ENCODE data around the gene HCK. TPM values are rescaled to one million over a fixed set of nuclear protein-coding genes. Genes with fewer than 3 reads are reported as not detected.

Gene HCK
- total RNA-seq, 1 experiment from 2014 or later: not detected

- Histone ChIP-seq H3K4me3 (ENCODE audit: low read length) (no peak overlapping the region), H3K4me1 (ENCODE audit: insufficient read depth, low read length) (no peaks in the 10 kb centered on the region), H3F3A (ENCODE audit: low read length, unreplicated experiment) (no peaks in the 10 kb centered on the region), H3K9me3 (ENCODE audit: low read length) (no peaks in the 10 kb centered on the region), H3K27me3 (ENCODE audit: low read length) (peaks cover 22% of the 10 kb centered on the region), H3K79me2 (ENCODE audit: low read length) (no peaks in the 10 kb centered on the region), H2AFZ (ENCODE audit: low read length) (no peak overlapping the region), H3K4me2 (ENCODE audit: low read length) (no peak overlapping the region), H3K9ac (ENCODE audit: low read length) (no peak overlapping the region), H3K9me2 (replicated peaks; ENCODE audit: low read length) (no peaks in the 10 kb centered on the region), H3K36me3 (ENCODE audit: low read depth, low read length) (no peaks in the 10 kb centered on the region), H3K27ac (ENCODE audit: low read length) (no peak overlapping the region), H4K20me1 (ENCODE audit: low read length) (no peaks in the 10 kb centered on the region)
- no TSS peak for BruUV-seq (replicated peaks)
- ChIA-PET CTCF (interaction anchor here (0.5 to 0.6 kb wide), 2 partner anchors 7 to 23 kb away, joined by 3 to 4 read pairs; no protein-coding TSS in a partner anchor), POLR2A (ENCODE audit: unreplicated experiment) (no interaction called here)
- intact Hi-C loops (cut with micrococcal nuclease): no loop called here
- no peak for DNase-seq
- peak; percentile 48; the same call in 1 of the 2 replicates for ATAC-seq
- TF ChIP-seq CTCF (conservative IDR thresholded peaks at IDR 0.05; ENCODE audit: low read depth, low read length): no peak
- TF ChIP-seq EZH2phosphoT487 (IDR thresholded peaks at IDR 0.05; ENCODE audit: borderline replicate concordance, low read length): no peak
- no peak for TF ChIP-seq EZH2 (IDR thresholded peaks at IDR 0.05; ENCODE audit: low read length, unreplicated experiment)
These were observed 44.0 kb upstream of the HCK start for GRCh38 chr20:32007787-32008616.

- Histone ChIP-seq H3F3A (ENCODE audit: low read length, unreplicated experiment) (no peaks in the 10 kb centered on the region), H3K36me3 (ENCODE audit: low read depth, low read length) (no peaks in the 10 kb centered on the region), H3K79me2 (ENCODE audit: low read length) (no peaks in the 10 kb centered on the region), H4K20me1 (ENCODE audit: low read length) (no peaks in the 10 kb centered on the region), H3K9ac (ENCODE audit: low read length) (no peak overlapping the region), H3K9me2 (replicated peaks; ENCODE audit: low read length) (no peaks in the 10 kb centered on the region), H3K27me3 (ENCODE audit: low read length) (peaks cover 22% of the 10 kb centered on the region), H3K4me2 (ENCODE audit: low read length) (no peak overlapping the region), H3K9me3 (ENCODE audit: low read length) (no peaks in the 10 kb centered on the region), H2AFZ (ENCODE audit: low read length) (no peak overlapping the region), H3K4me3 (ENCODE audit: low read length) (no peak overlapping the region), H3K4me1 (ENCODE audit: insufficient read depth, low read length) (no peaks in the 10 kb centered on the region), H3K27ac (ENCODE audit: low read length) (no peak overlapping the region)
- ChIA-PET CTCF (no interaction called here), POLR2A (ENCODE audit: unreplicated experiment) (no interaction called here)
- intact Hi-C loops (cut with micrococcal nuclease): no loop called here
- DNase-seq (no peak), ATAC-seq (no peak)
- TF ChIP-seq EZH2phosphoT487 (IDR thresholded peaks at IDR 0.05; ENCODE audit: borderline replicate concordance, low read length) (no peak), EZH2 (IDR thresholded peaks at IDR 0.05; ENCODE audit: low read length, unreplicated experiment) (no peak), CTCF (conservative IDR thresholded peaks at IDR 0.05; ENCODE audit: low read depth, low read length) (no peak)
- BruUV-seq (replicated peaks): no TSS peak
These were observed 42.5 kb upstream of the HCK start for GRCh38 chr20:32009564-32009963.

- no peak within 1 kb of the TSS for H3K4me2 ChIP-seq (ENCODE audit: low read length)
- no TSS peak for BruUV-seq (replicated peaks)
- H3K27ac ChIP-seq (ENCODE audit: low read length): no peak within 1 kb of the TSS
- no peaks in the 10 kb centered on the region for H3K9me3 ChIP-seq (ENCODE audit: low read length)
- H3K4me1 ChIP-seq (ENCODE audit: insufficient read depth, low read length): no peaks in the 10 kb centered on the region
- H3K79me2 ChIP-seq (ENCODE audit: low read length): no peaks in the 10 kb centered on the region
- ATAC-seq (no peak), DNase-seq (no peak)
- peaks cover 27% of the 10 kb centered on the region for H3K27me3 ChIP-seq (ENCODE audit: low read length)
- H3K9me2 ChIP-seq (replicated peaks; ENCODE audit: low read length): no peaks in the 10 kb centered on the region
- TF ChIP-seq EZH2 (IDR thresholded peaks at IDR 0.05; ENCODE audit: low read length, unreplicated experiment) (no peak), CTCF (conservative IDR thresholded peaks at IDR 0.05; ENCODE audit: low read depth, low read length) (no peak), EZH2phosphoT487 (IDR thresholded peaks at IDR 0.05; ENCODE audit: borderline replicate concordance, low read length) (no peak)
- H3K4me3 ChIP-seq (ENCODE audit: low read length): no peak within 1 kb of the TSS
- H3F3A ChIP-seq (ENCODE audit: low read length, unreplicated experiment): no peaks in the 10 kb centered on the region
- intact Hi-C loops (cut with micrococcal nuclease): no loop called here
- no peak within 1 kb of the TSS for H3K9ac ChIP-seq (ENCODE audit: low read length)
- H3K36me3 ChIP-seq (ENCODE audit: low read depth, low read length): no peaks in the 10 kb centered on the region
- H2AFZ ChIP-seq (ENCODE audit: low read length): no peak within 1 kb of the TSS
- no peaks in the 10 kb centered on the region for H4K20me1 ChIP-seq (ENCODE audit: low read length)
- ChIA-PET CTCF (no interaction called here), POLR2A (ENCODE audit: unreplicated experiment) (no interaction called here)
These were observed 41.9 kb upstream of the HCK start, which contains the start of gene CCM2L for GRCh38 chr20:32010101-32010500. Gene CCM2L, plus strand, starts transcription at chr20:32010438. Its CDS starts 17 bp downstream, at chr20:32010455.

Measured in PC-3 (cell line).